SK-N-SH treated with all-trans-retinoic acid at 6 μM for 48 hours (cell line): ENCODE measurements around the gene CADM2.

ENCODE experiments used
- ATAC-seq: fragments of 200-7000 bp; cut with Tn5 transposase; 3 replicates; pipeline ENCODE4 v1.9.1; 2020; ENCODE audit warnings: mild to moderate bottlenecking, moderate library complexity
- ARNTL ChIP-seq: fragments of 450-650 bp; formaldehyde crosslinking; IDR thresholded peaks from 2 replicates; pipeline ENCODE4 v1.5.0; 2020; ENCODE audit warnings: low read depth, mild to moderate bottlenecking, moderate library complexity, borderline replicate concordance
- BACH2 ChIP-seq: fragments of 250-450 bp; sonication (Bioruptor Pico); IDR thresholded peaks from 2 replicates; pipeline ENCODE4 v1.9.0; 2021; ENCODE audit warnings: mild to moderate bottlenecking, borderline replicate concordance
- CSDC2 ChIP-seq: fragments of 250-450 bp; sonication (Bioruptor Pico); IDR thresholded peaks from 2 replicates; pipeline ENCODE4 v1.5.0; 2020; ENCODE audit warnings: mild to moderate bottlenecking, moderate library complexity
- ESRRG ChIP-seq: fragments of 250-450 bp; sonication (Bioruptor Pico); IDR thresholded peaks from 2 replicates; pipeline ENCODE4 v1.6.1; 2021; ENCODE audit warnings: mild to moderate bottlenecking
- GLIS3 ChIP-seq: fragments of 250-450 bp; sonication (Bioruptor Pico); IDR thresholded peaks from 2 replicates; pipeline ENCODE4 v1.5.0; 2020; ENCODE audit warnings: mild to moderate bottlenecking, moderate library complexity
- OSR1 ChIP-seq: fragments of 250-450 bp; sonication (Bioruptor Pico); IDR thresholded peaks from 2 replicates; pipeline ENCODE4 v1.8.0; 2022; ENCODE audit warnings: moderate library complexity, mild to moderate bottlenecking, inconsistent platforms
- POU6F1 ChIP-seq: fragments of 250-450 bp; sonication (Bioruptor Pico); IDR thresholded peaks from 2 replicates; pipeline ENCODE4 v1.8.0; 2021; ENCODE audit warnings: low read depth, mild to moderate bottlenecking, moderate library complexity, borderline replicate concordance
- PPARA ChIP-seq: fragments of 250-450 bp; sonication (Bioruptor Pico); IDR thresholded peaks from 2 replicates; pipeline ENCODE4 v1.5.0; 2020; ENCODE audit warnings: mild to moderate bottlenecking, borderline replicate concordance
- RARB ChIP-seq: fragments of 250-450 bp; sonication (Bioruptor Pico); IDR thresholded peaks from 2 replicates; pipeline ENCODE4 v1.8.0; 2021; ENCODE audit warnings: mild to moderate bottlenecking, moderate library complexity
- SNAI2 ChIP-seq: fragments of 250-450 bp; sonication (Bioruptor Pico); IDR thresholded peaks from 2 replicates; pipeline ENCODE4 v1.5.0; 2020; ENCODE audit warnings: mild to moderate bottlenecking, moderate library complexity
- TCF4 ChIP-seq: fragments of 250-450 bp; sonication (Bioruptor Pico); IDR thresholded peaks from 2 replicates; pipeline ENCODE4 v1.8.0; 2021; ENCODE audit warnings: mild to moderate bottlenecking, moderate library complexity, borderline replicate concordance
- TOX ChIP-seq: fragments of 250-450 bp; sonication (Bioruptor Pico); IDR thresholded peaks from 2 replicates; pipeline ENCODE4 v1.8.0; 2021; ENCODE audit warnings: mild to moderate bottlenecking, moderate library complexity, borderline replicate concordance
- TSHZ2 ChIP-seq: fragments of 250-450 bp; sonication (Bioruptor Pico); IDR thresholded peaks from 2 replicates; pipeline ENCODE4 v1.5.0; 2020; ENCODE audit warnings: mild to moderate bottlenecking, moderate library complexity
- ZC3H10 ChIP-seq: fragments of 250-450 bp; sonication (Bioruptor Pico); IDR thresholded peaks from 2 replicates; pipeline ENCODE4 v1.5.1; 2021; ENCODE audit warnings: mild to moderate bottlenecking, moderate library complexity
- ZFP3 ChIP-seq: fragments of 250-450 bp; sonication (Bioruptor Pico); IDR thresholded peaks from 2 replicates; pipeline ENCODE4 v1.5.0; 2020; ENCODE audit warnings: mild to moderate bottlenecking, moderate library complexity
- ZNF565 ChIP-seq: fragments of 450-650 bp; formaldehyde crosslinking; conservative IDR thresholded peaks from 2 replicates; pipeline ENCODE4 v1.5.0; 2020; ENCODE audit warnings: low read depth, mild to moderate bottlenecking, moderate library complexity
- ZNF70 ChIP-seq: fragments of 450-650 bp; formaldehyde crosslinking; IDR thresholded peaks from 2 replicates; pipeline ENCODE4 v1.5.0; 2020; ENCODE audit warnings: mild to moderate bottlenecking, moderate library complexity
- ZNF8 ChIP-seq: fragments of 450-650 bp; formaldehyde crosslinking; IDR thresholded peaks from 2 replicates; pipeline ENCODE4 v1.5.0; 2020; ENCODE audit warnings: mild to moderate bottlenecking, moderate library complexity
- TF ChIP-seq, protein P1 (sequence below): fragments of 250-450 bp; sonication (Bioruptor Pico); IDR thresholded peaks from 2 replicates; pipeline ENCODE4 v1.8.0; 2020; ENCODE audit warnings: mild to moderate bottlenecking, moderate library complexity, borderline replicate concordance
- TF ChIP-seq, protein P2 (sequence below): fragments of 250-450 bp; sonication (Bioruptor Pico); IDR thresholded peaks from 2 replicates; pipeline ENCODE4 v1.5.1; 2021; ENCODE audit warnings: mild to moderate bottlenecking, moderate library complexity
- TF ChIP-seq, protein P3 (sequence below): fragments of 250-450 bp; sonication (Bioruptor Pico); IDR thresholded peaks from 2 replicates; pipeline ENCODE4 v1.5.1; 2020; ENCODE audit warnings: low read depth, mild to moderate bottlenecking, moderate library complexity

Gene CADM2

GRCh38 chr3:85567071-85567676 lies 608.4 kb downstream of the CADM2 start:
- TF ChIP-seq BACH2 (CRISPR knock-in tag) (no peak), PPARA (CRISPR knock-in tag) (no peak), ZFP3 (CRISPR knock-in tag) (no peak), TSHZ2 (CRISPR knock-in tag) (no peak), TOX (CRISPR knock-in tag) (no peak), CSDC2 (CRISPR knock-in tag) (no peak), ARNTL (CRISPR knock-in tag) (no peak), ESRRG (CRISPR knock-in tag) (no peak), ZC3H10 (CRISPR knock-in tag) (no peak), GLIS3 (no peak), POU6F1 (CRISPR knock-in tag) (no peak), RARB (no peak), OSR1 (CRISPR knock-in tag) (no peak), ZNF70 (CRISPR knock-in tag) (no peak)
- TF ChIP-seq, protein P1, sequence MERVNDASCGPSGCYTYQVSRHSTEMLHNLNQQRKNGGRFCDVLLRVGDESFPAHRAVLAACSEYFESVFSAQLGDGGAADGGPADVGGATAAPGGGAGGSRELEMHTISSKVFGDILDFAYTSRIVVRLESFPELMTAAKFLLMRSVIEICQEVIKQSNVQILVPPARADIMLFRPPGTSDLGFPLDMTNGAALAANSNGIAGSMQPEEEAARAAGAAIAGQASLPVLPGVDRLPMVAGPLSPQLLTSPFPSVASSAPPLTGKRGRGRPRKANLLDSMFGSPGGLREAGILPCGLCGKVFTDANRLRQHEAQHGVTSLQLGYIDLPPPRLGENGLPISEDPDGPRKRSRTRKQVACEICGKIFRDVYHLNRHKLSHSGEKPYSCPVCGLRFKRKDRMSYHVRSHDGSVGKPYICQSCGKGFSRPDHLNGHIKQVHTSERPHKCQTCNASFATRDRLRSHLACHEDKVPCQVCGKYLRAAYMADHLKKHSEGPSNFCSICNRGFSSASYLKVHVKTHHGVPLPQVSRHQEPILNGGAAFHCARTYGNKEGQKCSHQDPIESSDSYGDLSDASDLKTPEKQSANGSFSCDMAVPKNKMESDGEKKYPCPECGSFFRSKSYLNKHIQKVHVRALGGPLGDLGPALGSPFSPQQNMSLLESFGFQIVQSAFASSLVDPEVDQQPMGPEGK (CRISPR knock-in tag): no peak
- TF ChIP-seq, protein P2, sequence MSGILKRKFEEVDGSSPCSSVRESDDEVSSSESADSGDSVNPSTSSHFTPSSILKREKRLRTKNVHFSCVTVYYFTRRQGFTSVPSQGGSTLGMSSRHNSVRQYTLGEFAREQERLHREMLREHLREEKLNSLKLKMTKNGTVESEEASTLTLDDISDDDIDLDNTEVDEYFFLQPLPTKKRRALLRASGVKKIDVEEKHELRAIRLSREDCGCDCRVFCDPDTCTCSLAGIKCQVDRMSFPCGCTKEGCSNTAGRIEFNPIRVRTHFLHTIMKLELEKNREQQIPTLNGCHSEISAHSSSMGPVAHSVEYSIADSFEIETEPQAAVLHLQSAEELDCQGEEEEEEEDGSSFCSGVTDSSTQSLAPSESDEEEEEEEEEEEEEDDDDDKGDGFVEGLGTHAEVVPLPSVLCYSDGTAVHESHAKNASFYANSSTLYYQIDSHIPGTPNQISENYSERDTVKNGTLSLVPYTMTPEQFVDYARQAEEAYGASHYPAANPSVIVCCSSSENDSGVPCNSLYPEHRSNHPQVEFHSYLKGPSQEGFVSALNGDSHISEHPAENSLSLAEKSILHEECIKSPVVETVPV: no peak
- peak; percentile 90 for ATAC-seq

DNA sequence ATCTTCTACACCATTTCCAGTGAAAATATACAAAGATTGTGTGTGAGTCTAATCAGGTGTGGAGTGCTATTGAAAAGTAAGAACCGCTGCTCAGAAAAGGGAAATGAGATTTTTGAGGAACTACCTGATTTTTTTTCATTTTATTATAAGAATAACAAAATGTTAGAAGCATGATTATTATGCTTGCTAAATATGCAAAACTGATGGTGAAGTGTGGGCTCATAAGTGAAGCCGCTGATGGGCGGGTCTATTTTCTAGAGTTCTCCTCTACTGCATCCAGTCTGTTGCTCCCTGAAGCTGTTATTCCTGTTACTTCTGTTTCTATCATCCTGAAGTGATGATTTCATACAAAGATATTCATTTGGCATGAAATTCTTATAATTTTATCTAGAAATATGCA lies 612.0 kb downstream of the CADM2 start:
- ATAC-seq: no peak
- no peak for TF ChIP-seq OSR1 (CRISPR knock-in tag)
- TF ChIP-seq, protein P3, sequence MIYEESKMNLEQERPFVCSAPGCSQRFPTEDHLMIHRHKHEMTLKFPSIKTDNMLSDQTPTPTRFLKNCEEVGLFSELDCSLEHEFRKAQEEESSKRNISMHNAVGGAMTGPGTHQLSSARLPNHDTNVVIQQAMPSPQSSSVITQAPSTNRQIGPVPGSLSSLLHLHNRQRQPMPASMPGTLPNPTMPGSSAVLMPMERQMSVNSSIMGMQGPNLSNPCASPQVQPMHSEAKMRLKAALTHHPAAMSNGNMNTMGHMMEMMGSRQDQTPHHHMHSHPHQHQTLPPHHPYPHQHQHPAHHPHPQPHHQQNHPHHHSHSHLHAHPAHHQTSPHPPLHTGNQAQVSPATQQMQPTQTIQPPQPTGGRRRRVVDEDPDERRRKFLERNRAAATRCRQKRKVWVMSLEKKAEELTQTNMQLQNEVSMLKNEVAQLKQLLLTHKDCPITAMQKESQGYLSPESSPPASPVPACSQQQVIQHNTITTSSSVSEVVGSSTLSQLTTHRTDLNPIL (CRISPR knock-in tag): no peak
- no peak for TF ChIP-seq ZC3H10 (CRISPR knock-in tag)
- TF ChIP-seq TCF4 (CRISPR knock-in tag): no peak
- TF ChIP-seq, protein P2: no peak
- no peak for TF ChIP-seq ZNF565
- no peak for TF ChIP-seq TOX (CRISPR knock-in tag)
- TF ChIP-seq ZNF8 (CRISPR knock-in tag): no peak
- TF ChIP-seq SNAI2 (CRISPR knock-in tag): no peak
- no peak for TF ChIP-seq ESRRG (CRISPR knock-in tag)
- TF ChIP-seq TSHZ2 (CRISPR knock-in tag): no peak
- TF ChIP-seq GLIS3: no peak
- TF ChIP-seq BACH2 (CRISPR knock-in tag): no peak
